HG03139 (cell line): ENCODE data around the gene TTC7B.
"Not testable (repeated sequence)": the region's sequence is repeated elsewhere in the genome, so short reads cannot be mapped to it uniquely, and the experiment has no call there.

Source experiments
- ATAC-seq: cut with Tn5 transposase; IDR thresholded peaks from one replicate; pipeline ENCODE4 v1.9.1; 2021; ENCODE audit not compliant: unreplicated experiment

Gene TTC7B, protein sequence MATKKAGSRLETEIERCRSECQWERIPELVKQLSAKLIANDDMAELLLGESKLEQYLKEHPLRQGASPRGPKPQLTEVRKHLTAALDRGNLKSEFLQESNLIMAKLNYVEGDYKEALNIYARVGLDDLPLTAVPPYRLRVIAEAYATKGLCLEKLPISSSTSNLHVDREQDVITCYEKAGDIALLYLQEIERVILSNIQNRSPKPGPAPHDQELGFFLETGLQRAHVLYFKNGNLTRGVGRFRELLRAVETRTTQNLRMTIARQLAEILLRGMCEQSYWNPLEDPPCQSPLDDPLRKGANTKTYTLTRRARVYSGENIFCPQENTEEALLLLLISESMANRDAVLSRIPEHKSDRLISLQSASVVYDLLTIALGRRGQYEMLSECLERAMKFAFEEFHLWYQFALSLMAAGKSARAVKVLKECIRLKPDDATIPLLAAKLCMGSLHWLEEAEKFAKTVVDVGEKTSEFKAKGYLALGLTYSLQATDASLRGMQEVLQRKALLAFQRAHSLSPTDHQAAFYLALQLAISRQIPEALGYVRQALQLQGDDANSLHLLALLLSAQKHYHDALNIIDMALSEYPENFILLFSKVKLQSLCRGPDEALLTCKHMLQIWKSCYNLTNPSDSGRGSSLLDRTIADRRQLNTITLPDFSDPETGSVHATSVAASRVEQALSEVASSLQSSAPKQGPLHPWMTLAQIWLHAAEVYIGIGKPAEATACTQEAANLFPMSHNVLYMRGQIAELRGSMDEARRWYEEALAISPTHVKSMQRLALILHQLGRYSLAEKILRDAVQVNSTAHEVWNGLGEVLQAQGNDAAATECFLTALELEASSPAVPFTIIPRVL

GRCh38 chr14:90815822-90816662 lies at the start of gene TTC7B:
Gene TTC7B, minus strand, starts transcription at chr14:90816430. Its CDS starts 135 bp downstream, at chr14:90816295.
- peak; percentile 60 for ATAC-seq

- no peak for ATAC-seq
These were observed 48.5 kb upstream of the TTC7B start for GRCh38 chr14:90864741-90865140.

- no peak for ATAC-seq
These were observed 42.3 kb upstream of the TTC7B start for GRCh38 chr14:90858511-90858910.

GRCh38 chr14:90857866-90858265 lies 41.6 kb upstream of the TTC7B start:
- ATAC-seq: no peak

- not testable (repeated sequence) for ATAC-seq
These were observed 39.9 kb upstream of the TTC7B start for GRCh38 chr14:90856115-90856514.

DNA sequence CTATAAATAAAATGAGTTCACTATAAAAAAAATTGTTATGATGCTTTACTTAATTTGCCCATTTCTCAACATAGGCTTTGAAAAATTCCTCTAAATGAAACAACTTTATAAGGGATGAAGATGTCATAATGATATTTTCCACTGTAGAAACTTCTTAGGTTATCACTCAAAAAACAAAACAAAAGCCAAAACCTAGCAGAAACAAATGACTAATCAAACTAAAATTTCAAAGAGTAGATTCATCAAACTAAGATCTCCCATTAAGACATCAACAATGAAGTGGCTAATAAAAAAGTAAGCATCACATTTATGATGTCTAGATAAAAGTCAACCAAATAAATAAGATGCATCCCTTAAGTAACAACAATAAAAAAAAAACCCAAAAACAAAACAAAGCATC lies 36.9 kb upstream of the TTC7B start:
- ATAC-seq: no peak

DNA sequence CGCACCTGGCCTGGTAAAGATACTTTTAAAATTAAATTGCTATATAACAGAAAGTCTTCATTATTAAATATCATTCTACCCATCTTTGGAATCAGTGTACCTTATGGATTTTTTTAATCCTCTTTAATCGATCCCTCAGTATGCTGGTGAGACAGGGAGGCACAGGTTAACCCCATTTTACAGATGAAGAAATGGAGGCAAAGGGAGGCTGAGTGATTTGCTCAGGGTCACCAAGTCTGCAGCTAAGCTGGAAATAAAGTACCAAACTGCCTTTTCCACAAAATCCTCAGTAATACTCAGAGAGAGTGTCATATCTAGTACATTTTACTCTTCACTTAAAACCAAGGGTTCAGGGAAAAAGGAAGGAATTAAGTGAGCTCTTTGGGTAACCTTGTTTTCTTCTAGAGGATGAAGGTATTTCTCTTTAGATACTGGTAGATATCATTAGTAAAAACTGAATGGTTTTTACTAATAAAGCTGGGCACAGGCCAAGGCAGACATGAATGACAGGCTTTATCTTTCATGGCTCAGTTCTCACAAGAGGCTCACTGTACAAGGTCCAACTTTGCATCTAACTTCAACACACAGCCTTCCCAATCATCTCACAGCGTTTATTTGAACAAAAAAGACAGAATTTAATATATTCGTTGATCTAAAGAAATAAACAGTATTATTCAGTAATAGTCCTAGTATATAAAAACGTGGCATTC lies 35.3 kb upstream of the TTC7B start:
- no peak for ATAC-seq

GRCh38 chr14:90850487-90850886 lies 34.3 kb upstream of the TTC7B start:
- ATAC-seq: no peak

- ATAC-seq: no peak
These were observed 33.7 kb upstream of the TTC7B start for GRCh38 chr14:90849787-90850444.

DNA sequence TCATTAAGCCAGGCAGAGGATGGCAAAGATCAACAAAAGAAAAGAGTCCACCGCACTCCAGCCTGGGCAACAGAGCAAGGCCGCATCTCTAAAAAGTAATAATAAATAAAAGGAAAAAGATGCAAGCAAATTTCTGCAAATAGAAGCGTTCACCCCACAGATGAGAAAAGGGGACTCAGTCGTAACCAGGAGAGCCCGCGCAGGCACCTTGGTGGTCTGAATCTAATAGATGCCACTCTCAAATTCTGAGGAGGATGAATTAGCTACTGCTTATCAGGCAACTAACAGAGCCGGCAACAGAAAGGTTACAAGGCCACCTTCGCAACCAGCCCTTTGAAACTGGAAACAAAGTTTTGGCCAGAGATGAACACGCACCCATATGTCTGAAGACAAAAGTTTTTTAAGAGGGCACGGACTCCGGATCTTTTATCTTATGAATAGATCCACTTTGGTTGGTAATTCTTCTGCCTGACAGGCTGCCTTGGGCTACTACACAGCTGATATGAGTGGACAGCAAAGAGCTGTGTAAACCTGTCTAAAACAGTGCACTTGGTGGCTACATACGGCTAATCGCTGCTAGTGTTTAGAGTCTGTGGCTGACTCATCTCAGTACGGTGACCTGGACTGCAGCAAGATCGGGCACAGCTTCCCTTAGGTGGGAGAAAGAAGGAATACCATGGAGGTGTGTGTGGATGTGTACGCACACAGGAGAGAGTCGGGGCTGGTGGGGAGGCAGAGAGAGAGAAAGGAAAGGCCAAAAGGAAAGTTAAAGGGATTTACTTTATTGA lies 32.9 kb upstream of the TTC7B start:
- ATAC-seq: no peak

- no peak for ATAC-seq
These were observed 30.3 kb upstream of the TTC7B start for GRCh38 chr14:90846511-90846910.

DNA sequence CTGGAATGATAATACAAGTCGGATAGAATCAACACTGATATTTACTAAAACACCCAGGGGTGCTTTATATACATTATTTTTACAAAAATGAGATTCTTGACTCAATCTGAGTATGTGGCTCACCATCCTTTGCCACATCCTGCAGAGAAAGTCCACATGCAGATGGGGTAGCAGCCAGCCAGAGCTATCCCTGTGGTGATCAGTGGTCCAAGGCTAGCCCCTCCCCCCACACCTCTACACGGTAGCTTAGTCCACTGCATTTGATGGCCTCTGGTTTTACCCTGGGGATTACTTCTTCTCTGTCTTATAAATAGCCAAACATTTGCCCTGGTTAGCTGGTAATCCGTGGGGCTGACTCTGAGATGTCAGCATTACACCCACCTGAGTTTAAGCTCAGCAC lies 28.1 kb upstream of the TTC7B start:
- ATAC-seq: no peak

GRCh38 chr14:90842726-90843125 lies 26.5 kb upstream of the TTC7B start:
- ATAC-seq: no peak

DNA sequence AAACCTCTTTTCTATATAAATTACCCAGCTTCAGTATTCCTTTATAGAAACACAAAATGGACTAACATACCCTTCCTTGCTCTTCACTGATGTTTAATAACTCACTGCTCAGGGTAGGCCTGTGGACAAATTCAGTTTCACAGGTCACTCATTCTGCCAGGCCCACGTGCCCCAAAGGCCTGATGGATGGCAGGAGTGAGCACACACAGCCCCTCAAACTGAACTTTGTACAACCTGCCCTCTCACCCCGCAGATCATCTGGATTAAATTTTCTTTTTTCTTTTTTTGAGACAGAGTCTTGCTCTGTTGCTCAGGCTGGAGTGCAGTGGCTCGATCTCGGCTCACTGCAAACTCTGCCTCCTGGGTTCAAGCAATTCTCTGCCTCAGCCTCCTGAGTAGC lies 24.4 kb upstream of the TTC7B start:
- not testable (repeated sequence) for ATAC-seq

- ATAC-seq: no peak
These were observed 23.6 kb upstream of the TTC7B start for GRCh38 chr14:90839889-90840266.

DNA sequence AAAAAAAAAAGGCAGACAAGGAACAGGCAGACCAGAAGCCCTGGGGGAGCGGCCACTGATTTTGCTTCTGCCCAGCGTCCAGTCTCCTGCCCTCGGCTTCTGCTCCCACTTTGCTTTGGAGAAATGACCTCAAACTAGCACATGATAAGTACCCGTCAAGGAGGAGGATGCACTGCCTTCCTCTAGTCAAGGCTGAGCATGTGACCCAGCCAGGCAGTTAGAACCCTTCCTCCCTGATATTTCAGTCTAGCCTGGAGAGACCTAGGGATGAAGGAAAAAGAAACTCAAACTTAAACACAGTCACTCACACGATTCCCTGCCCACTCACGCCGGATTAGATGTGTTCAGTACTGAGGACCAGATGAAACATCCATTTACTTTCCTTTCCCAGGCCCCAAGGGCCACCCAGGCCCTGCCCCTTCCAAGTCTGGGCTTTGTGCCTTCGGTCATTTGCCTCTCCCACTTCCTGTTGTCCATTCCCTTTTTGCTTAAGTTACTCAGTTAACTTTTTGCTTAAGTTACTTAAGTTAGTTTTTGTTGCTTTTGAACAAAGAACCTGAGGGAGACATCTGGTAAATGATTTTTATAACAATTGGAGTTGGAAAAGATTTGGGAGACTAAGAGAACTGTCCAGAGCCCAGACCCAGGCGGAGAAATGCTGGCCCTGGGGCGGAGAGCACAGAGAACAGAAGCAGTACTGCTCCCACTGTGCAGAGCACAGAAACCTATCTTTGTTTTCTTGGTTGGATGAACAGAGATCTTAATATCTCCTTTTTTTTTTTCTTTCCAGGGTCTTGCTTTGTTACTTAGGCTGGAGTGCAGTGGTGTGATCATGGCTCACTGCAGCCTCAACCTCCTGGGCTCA lies 23.0 kb upstream of the TTC7B start:
- ATAC-seq: no peak

DNA sequence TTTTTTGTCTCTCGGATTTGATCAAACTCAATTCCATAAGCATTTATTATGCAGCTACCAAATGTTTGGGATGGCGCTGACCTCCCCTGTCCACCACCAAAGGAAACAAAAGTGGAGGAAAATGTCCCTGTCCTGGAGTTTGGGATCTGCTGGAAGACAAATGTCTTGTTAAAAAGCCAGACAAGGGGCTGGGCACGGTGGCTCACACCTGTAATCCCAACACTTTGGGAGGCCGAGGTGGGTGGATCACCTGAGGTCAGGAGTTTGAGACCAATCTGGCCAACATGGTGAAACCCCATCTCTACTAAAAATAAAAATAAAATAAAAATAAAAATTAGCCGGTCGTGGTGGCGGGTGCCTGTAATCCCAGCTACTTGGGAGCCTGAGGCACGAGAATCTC lies 22.3 kb upstream of the TTC7B start:
- ATAC-seq: not testable (repeated sequence)

GRCh38 chr14:90837355-90837754 lies 21.1 kb upstream of the TTC7B start:
- no peak for ATAC-seq
